Right atrium auricular region (tissue), 2 donors: ENCODE measurements around the gene CD300LD. TPM values are rescaled to one million over a fixed set of nuclear protein-coding genes. Genes with fewer than 3 reads are reported as not detected.

Source experiments
- DNase-seq: peaks from one replicate; pipeline ENCODE4 v3.0.0-alpha.2; 2019; ENCODE audit warnings: low spot score
- H3K27ac ChIP-seq, 2 donors: fragments of 200-600 bp; sonication (generic); 1 replicate in 1 of 2; 2 replicates in 1 of 2; pipeline ENCODE4 v1.5.1; 2016 to 2019
- H3K27me3 ChIP-seq, 2 donors: fragments of 200-600 bp; sonication (generic); one replicate each; pipeline versions ENCODE4 v1.5.1 to v1.6.0; 2017 to 2019
- H3K36me3 ChIP-seq: fragments of 200-600 bp; sonication (generic); one replicate; pipeline ENCODE4 v1.5.1; 2016
- H3K4me1 ChIP-seq, 2 donors: fragments of 200-600 bp; sonication (generic); one replicate each; pipeline versions ENCODE4 v1.5.1 to v1.6.0; 2017 to 2019
- H3K4me3 ChIP-seq, 2 donors: fragments of 200-600 bp; sonication (generic); 1 replicate in 1 of 2; 2 replicates in 1 of 2; pipeline ENCODE4 v1.5.1; 2017 to 2019; ENCODE audit warnings: mild to moderate bottlenecking in 1 of 2, moderate library complexity in 1 of 2
- H3K9me3 ChIP-seq, 2 donors: fragments of 200-600 bp; sonication (generic); one replicate each; pipeline ENCODE4 v1.5.1; 2019
- CTCF ChIP-seq, 2 donors: fragments of 200-600 bp; sonication (generic); IDR thresholded peaks; one replicate each; pipeline ENCODE4 v1.5.1; 2019; ENCODE audit warnings: antibody characterized with exemption in 2 of 2
- total RNA-seq, 2 donors: library from RNA; depleted of rRNA; stranded (reverse); fragments of >200 nt; gene quantifications; one replicate each; pipeline ENCODE4 v1.1.0, GENCODE V29; 2016

CD300LD gene
- total RNA-seq, 2 donors from 2014 or later, result not detected

DNA sequence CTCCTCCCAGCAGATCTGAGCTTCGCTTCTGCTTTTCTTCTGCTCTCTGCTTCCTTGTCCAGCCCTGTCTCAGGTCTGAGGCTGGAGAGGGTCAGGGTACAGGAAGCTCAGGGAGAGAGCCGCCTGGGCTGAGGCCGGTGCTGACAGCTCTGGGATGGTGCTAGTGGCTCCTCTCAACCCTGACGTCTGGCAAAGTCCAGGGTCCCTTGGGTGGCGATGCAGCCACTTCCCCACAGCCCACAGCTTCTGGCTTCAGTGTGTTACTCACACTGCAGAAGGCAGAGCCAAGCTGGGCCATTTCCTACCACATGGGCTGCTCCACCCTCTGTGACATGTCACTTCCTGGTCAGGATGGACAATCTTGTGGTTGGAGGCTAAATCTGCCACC, 46.2 kb downstream of the CD300LD start, which contains the start of gene CD300C:
Gene CD300C (minus strand): TSS at position 273 of the 388 bp plus-strand sequence. CDS start 333 bp downstream, outside the sequence.
- no peak for TF ChIP-seq CTCF (IDR thresholded peaks at IDR 0.05)
- Histone ChIP-seq H3K27me3 (no peaks in the 10 kb centered on the region), H3K4me3 (peak within 1 kb of the TSS in 1 of 2 donors; percentile 13), H3K27ac (peak within 1 kb of the TSS in 1 of 2 donors; percentile 29), H3K9me3 (no peaks in the 10 kb centered on the region), H3K36me3 (no peaks in the 10 kb centered on the region), H3K4me1 (no peaks in the 10 kb centered on the region)
- no peak for DNase-seq

- no peak for TF ChIP-seq CTCF (IDR thresholded peaks at IDR 0.05)
- Histone ChIP-seq H3K36me3 (no peaks in the 10 kb centered on the region), H3K27me3 (no peaks in the 10 kb centered on the region), H3K27ac (peak overlapping the region in 1 of 2 donors; percentile 29), H3K4me1 (no peaks in the 10 kb centered on the region), H3K9me3 (no peaks in the 10 kb centered on the region), H3K4me3 (peak overlapping the region in 1 of 2 donors; percentile 13)
- DNase-seq, result no peak
Measured at GRCh38 chr17:74544991-74545842, 46.9 kb downstream of the CD300LD start.

DNA sequence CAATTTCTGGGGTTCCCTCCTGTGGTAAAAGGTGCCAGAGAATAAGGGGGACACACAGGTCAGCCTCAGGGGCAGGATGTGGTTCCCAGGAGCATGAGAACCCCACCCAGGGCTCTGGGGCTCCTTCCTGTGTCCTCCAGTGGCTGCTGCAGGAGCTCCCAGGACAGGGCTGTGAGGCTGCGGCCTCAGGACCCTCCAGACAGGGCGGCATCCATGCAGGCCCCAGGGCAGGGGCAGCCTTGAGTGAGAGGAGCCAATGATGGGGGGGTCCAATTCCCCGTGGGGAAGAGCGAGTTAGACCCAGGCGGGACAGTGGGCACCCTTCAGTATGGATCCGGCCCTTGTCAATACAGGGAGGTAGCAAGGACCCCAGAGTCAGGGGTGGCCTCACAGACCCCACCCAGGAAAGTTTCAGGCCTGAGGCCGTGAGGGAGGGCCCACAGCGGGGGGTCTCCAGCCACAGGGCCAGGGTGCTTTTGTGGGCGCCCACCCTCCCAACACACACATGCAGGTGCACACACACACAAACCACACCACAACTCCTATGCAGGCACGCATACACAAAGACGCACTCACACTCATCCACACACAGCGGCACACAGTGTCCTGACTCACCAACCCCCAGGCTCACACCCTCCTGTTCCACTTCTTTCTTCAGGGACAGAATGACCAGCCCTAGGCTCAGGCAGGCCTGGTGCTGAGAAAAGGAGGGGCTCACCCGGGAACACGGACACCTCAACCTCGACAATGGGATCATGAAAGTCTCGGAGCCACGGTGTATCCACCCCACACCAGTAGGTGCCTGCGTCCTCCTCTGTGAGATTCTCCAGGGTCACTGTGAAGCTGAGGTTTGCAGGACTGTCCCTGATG, 48.0 kb downstream of the CD300LD start:
- Histone ChIP-seq H3K4me3 (no peak overlapping the region), H3K36me3 (no peaks in the 10 kb centered on the region), H3K4me1 (no peaks in the 10 kb centered on the region), H3K27ac (no peak overlapping the region), H3K27me3 (no peaks in the 10 kb centered on the region), H3K9me3 (no peaks in the 10 kb centered on the region)
- DNase-seq, result no peak
- TF ChIP-seq CTCF (IDR thresholded peaks at IDR 0.05), result no peak

- H3K36me3 ChIP-seq, result no peaks in the 10 kb centered on the region
- no peak overlapping the region for H3K4me3 ChIP-seq
- no peaks in the 10 kb centered on the region for H3K9me3 ChIP-seq
- no peaks in the 10 kb centered on the region for H3K4me1 ChIP-seq
- no peak overlapping the region for H3K27ac ChIP-seq
- H3K27me3 ChIP-seq, result no peaks in the 10 kb centered on the region
- no peak for TF ChIP-seq CTCF (IDR thresholded peaks at IDR 0.05)
- DNase-seq, result no peak
Measured at GRCh38 chr17:74543406-74543805, 48.7 kb downstream of the CD300LD start.

GRCh38 chr17:74542727-74543383, 49.2 kb downstream of the CD300LD start:
- H3K9me3 ChIP-seq, result no peaks in the 10 kb centered on the region
- H3K4me1 ChIP-seq, result no peaks in the 10 kb centered on the region
- no peaks in the 10 kb centered on the region for H3K27me3 ChIP-seq
- no peak overlapping the region for H3K27ac ChIP-seq
- H3K36me3 ChIP-seq, result no peaks in the 10 kb centered on the region
- no peak for TF ChIP-seq CTCF (IDR thresholded peaks at IDR 0.05)
- no peak for DNase-seq
- H3K4me3 ChIP-seq, result no peak overlapping the region
